ENCODE data around the gene EEF1AKMT4. TPM values are rescaled to one million over a fixed set of nuclear protein-coding genes. Genes with fewer than 3 reads are reported as not detected.

EEF1AKMT4 gene
- total RNA-seq, 1 experiment from 2014 or later, result 10.7 TPM

DNA sequence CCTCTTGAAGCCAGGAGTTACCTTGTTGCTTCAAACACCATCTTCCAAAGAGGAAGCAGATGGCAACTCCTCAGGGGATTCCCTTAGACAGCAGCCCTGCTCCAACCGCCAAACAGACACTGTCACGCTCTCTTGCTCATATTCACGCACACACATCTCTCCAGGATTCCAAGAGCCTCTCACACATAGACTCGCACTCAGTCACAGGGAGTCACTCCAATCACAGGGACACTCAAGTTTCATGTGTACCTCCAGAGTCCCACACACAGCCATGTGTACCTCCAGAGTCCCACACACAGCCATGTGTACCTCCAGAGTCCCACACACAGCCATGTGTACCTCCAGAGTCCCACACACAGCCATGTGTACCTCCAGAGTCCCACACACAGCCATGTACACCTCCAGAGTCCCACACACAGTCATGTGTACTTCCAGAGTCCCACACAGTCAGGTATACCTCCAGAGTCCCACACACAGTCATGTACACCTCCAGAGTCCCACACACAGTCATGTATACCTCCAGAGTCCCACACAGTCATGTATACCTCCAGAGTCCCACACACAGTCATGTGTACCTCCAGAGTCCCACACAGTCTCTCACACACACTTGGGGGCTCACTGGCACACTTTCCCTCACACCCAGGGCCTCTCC, 14.0 kb upstream of the EEF1AKMT4 start:
- ChIA-PET CTCF (no interaction called here), POLR2A (no interaction called here)
- no TSS peak for BruUV-seq (replicated peaks)
- no peak overlapping the region for H3K27ac ChIP-seq (ENCODE audit: low read length)
- peaks cover 7% of the 10 kb centered on the region; the same call in 1 of the 2 replicates for H3K27me3 ChIP-seq (ENCODE audit: control insufficient read depth, insufficient read depth, low read length)
- no peaks in the 10 kb centered on the region for H3K9me3 ChIP-seq (ENCODE audit: control insufficient read depth, insufficient read depth, low read depth, low read length)
- no peaks in the 10 kb centered on the region for H3K36me3 ChIP-seq (ENCODE audit: control insufficient read depth, insufficient read depth, low read length)
- DNase-seq (ENCODE audit: low read depth, low spot score) (no peak), ATAC-seq (no peak)
- H3K4me1 ChIP-seq (ENCODE audit: control insufficient read depth, insufficient read depth, low read length), result no peaks in the 10 kb centered on the region; the same call in 1 of the 2 replicates
- intact Hi-C loops (cut with micrococcal nuclease; ENCODE audit: unreplicated experiment) (no loop called here), in situ Hi-C loops (cut with HindIII; ENCODE audit: low pct_unique_long_range_greater_than_20kb, low sequenced_read_pairs) (no loop called here)
- H3K4me3 ChIP-seq (ENCODE audit: low read depth in 2 of 2, low read length in 2 of 2), result no peak overlapping the region
- TF ChIP-seq, protein P1, sequence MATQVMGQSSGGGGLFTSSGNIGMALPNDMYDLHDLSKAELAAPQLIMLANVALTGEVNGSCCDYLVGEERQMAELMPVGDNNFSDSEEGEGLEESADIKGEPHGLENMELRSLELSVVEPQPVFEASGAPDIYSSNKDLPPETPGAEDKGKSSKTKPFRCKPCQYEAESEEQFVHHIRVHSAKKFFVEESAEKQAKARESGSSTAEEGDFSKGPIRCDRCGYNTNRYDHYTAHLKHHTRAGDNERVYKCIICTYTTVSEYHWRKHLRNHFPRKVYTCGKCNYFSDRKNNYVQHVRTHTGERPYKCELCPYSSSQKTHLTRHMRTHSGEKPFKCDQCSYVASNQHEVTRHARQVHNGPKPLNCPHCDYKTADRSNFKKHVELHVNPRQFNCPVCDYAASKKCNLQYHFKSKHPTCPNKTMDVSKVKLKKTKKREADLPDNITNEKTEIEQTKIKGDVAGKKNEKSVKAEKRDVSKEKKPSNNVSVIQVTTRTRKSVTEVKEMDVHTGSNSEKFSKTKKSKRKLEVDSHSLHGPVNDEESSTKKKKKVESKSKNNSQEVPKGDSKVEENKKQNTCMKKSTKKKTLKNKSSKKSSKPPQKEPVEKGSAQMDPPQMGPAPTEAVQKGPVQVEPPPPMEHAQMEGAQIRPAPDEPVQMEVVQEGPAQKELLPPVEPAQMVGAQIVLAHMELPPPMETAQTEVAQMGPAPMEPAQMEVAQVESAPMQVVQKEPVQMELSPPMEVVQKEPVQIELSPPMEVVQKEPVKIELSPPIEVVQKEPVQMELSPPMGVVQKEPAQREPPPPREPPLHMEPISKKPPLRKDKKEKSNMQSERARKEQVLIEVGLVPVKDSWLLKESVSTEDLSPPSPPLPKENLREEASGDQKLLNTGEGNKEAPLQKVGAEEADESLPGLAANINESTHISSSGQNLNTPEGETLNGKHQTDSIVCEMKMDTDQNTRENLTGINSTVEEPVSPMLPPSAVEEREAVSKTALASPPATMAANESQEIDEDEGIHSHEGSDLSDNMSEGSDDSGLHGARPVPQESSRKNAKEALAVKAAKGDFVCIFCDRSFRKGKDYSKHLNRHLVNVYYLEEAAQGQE (IDR thresholded peaks at IDR 0.05; ENCODE audit: insufficient read depth in 1 of 2, low read depth in 2 of 2, low read length in 1 of 2), result no peak
- no peak for TF ChIP-seq TCF7L2 (IDR thresholded peaks at IDR 0.05; ENCODE audit: low read depth, low read length)
- TF ChIP-seq POLR2AphosphoS5 (IDR thresholded peaks at IDR 0.05; ENCODE audit: low read depth, low read length), result no peak
- TF ChIP-seq SIN3A (IDR thresholded peaks at IDR 0.05; ENCODE audit: borderline replicate concordance, insufficient read depth, low read depth, low read length), result no peak
- TF ChIP-seq, protein P2, sequence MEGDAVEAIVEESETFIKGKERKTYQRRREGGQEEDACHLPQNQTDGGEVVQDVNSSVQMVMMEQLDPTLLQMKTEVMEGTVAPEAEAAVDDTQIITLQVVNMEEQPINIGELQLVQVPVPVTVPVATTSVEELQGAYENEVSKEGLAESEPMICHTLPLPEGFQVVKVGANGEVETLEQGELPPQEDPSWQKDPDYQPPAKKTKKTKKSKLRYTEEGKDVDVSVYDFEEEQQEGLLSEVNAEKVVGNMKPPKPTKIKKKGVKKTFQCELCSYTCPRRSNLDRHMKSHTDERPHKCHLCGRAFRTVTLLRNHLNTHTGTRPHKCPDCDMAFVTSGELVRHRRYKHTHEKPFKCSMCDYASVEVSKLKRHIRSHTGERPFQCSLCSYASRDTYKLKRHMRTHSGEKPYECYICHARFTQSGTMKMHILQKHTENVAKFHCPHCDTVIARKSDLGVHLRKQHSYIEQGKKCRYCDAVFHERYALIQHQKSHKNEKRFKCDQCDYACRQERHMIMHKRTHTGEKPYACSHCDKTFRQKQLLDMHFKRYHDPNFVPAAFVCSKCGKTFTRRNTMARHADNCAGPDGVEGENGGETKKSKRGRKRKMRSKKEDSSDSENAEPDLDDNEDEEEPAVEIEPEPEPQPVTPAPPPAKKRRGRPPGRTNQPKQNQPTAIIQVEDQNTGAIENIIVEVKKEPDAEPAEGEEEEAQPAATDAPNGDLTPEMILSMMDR (IDR thresholded peaks at IDR 0.05), result no peak

DNA sequence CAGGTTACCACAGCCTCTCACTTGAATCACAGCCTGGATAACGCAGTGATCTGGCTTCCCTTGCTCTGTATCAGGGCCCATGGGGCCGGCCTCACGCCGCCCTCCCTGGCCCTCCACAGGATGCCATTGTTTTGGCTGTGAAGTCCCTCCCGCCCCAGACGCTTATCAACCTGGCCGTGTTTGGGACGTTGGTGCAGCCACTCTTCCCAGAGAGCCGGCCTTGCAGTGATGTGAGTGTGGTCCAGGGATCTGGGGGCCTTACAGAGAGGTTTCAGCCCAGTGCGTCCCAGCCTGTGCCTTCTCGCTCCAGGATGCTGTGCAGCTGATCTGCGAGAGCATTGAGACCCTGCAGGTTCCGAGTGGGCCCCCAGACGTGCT, 13.4 kb upstream of the EEF1AKMT4 start:
- POLR2A ChIA-PET, result no interaction called here
- in situ Hi-C loops (cut with HindIII; ENCODE audit: low pct_unique_long_range_greater_than_20kb, low sequenced_read_pairs) (no loop called here), intact Hi-C loops (cut with micrococcal nuclease; ENCODE audit: unreplicated experiment) (no loop called here)
- no peaks in the 10 kb centered on the region for H3K9me3 ChIP-seq (ENCODE audit: control insufficient read depth, insufficient read depth, low read depth, low read length)
- peaks cover 7% of the 10 kb centered on the region; the same call in 1 of the 2 replicates for H3K27me3 ChIP-seq (ENCODE audit: control insufficient read depth, insufficient read depth, low read length)
- no peak for DNase-seq (ENCODE audit: low read depth, low spot score)
- no peak for ATAC-seq
- TF ChIP-seq, protein P1 (IDR thresholded peaks at IDR 0.05; ENCODE audit: insufficient read depth in 1 of 2, low read depth in 2 of 2, low read length in 1 of 2), result no peak
- TF ChIP-seq, protein P2 (IDR thresholded peaks at IDR 0.05), result no peak
- TF ChIP-seq SIN3A (IDR thresholded peaks at IDR 0.05; ENCODE audit: borderline replicate concordance, insufficient read depth, low read depth, low read length) (no peak), TCF7L2 (IDR thresholded peaks at IDR 0.05; ENCODE audit: low read depth, low read length) (no peak), POLR2AphosphoS5 (IDR thresholded peaks at IDR 0.05; ENCODE audit: low read depth, low read length) (no peak)
- CTCF ChIA-PET, result interaction anchor here (0.9 kb wide), 1 partner anchor 14 kb away, joined by 3 read pairs; the partner anchor contains the start of gene EEF1AKMT4
- no peaks in the 10 kb centered on the region; the same call in 1 of the 2 replicates for H3K4me1 ChIP-seq (ENCODE audit: control insufficient read depth, insufficient read depth, low read length)
- BruUV-seq (replicated peaks), result no TSS peak
- no peak overlapping the region for H3K4me3 ChIP-seq (ENCODE audit: low read depth in 2 of 2, low read length in 2 of 2)
- H3K27ac ChIP-seq (ENCODE audit: low read length), result no peak overlapping the region
- no peaks in the 10 kb centered on the region for H3K36me3 ChIP-seq (ENCODE audit: control insufficient read depth, insufficient read depth, low read length)
